H1 (cell line): ENCODE data around the gene APOOL. TPM values are rescaled to one million over a fixed set of nuclear protein-coding genes. Genes with fewer than 3 reads are reported as not detected.

Source experiments
- CTCF ChIA-PET: fragments of 300-600 bp; sonication (Branson Sonifier 250); formaldehyde crosslinking; loops from one replicate; lab custom pipeline; 2021; ENCODE audit not compliant: partially characterized antibody; lab: Charles Lee
- POLR2A ChIA-PET: fragments of 300-600 bp; sonication (Branson Sonifier 250); formaldehyde crosslinking; loops from one replicate; lab custom pipeline; 2021; ENCODE audit warnings: inconsistent platforms; ENCODE audit not compliant: partially characterized antibody; lab: Charles Lee
- DNase-seq, 2 experiments: peaks; one replicate each; pipeline versions ENCODE4 v3.0.0 to v3.0.0-alpha.2; 2010 to 2022; ENCODE audit warnings: low spot score in 2 of 2, low read depth in 1 of 2, mixed read lengths in 1 of 2
- FAIRE-seq: peaks from 2 replicates; lab custom pipeline; 2011; peaks lifted over from hg19 to GRCh38; lab: Jason Lieb, UNC
- H2AFZ ChIP-seq: 2 replicates; pipeline ENCODE4 v1.8.1; 2012; ENCODE audit warnings: low read length, inconsistent platforms
- H2AK5ac ChIP-seq: 2 replicates; pipeline ENCODE4 v1.6.1; 2013; ENCODE audit warnings: low read depth, low read length
- H2BK120ac ChIP-seq: replicated peaks from 2 replicates; pipeline ENCODE3; 2013; ENCODE audit warnings: low read depth, low read length, inconsistent platforms
- H2BK12ac ChIP-seq: 2 replicates; pipeline ENCODE4 v1.6.1; 2013; ENCODE audit warnings: low read depth, low read length
- H2BK15ac ChIP-seq: 2 replicates; pipeline ENCODE4 v1.6.1; 2013; ENCODE audit warnings: low read length
- H2BK20ac ChIP-seq: 2 replicates; pipeline ENCODE4 v1.6.1; 2013; ENCODE audit warnings: low read length
- H2BK5ac ChIP-seq: 2 replicates; pipeline ENCODE4 v1.6.1; 2013; ENCODE audit warnings: low read depth, low read length
- H3K14ac ChIP-seq: 2 replicates; pipeline ENCODE4 v1.6.1; 2013; ENCODE audit warnings: inconsistent platforms; ENCODE audit not compliant: insufficient read length
- H3K18ac ChIP-seq: 2 replicates; pipeline ENCODE4 v1.6.1; 2013; ENCODE audit warnings: low read length; ENCODE audit errors: extremely low read depth
- H3K23ac ChIP-seq: 2 replicates; pipeline ENCODE4 v1.6.1; 2013; ENCODE audit warnings: inconsistent platforms; ENCODE audit not compliant: insufficient read length
- H3K23me2 ChIP-seq: 2 replicates; pipeline ENCODE4 v1.6.1; 2013; ENCODE audit warnings: low read depth, low read length
- H3K27ac ChIP-seq: 2 replicates; pipeline ENCODE4 v1.6.1; 2011; ENCODE audit warnings: low read depth, low read length, inconsistent platforms
- H3K27me3 ChIP-seq, 4 experiments: replicated peaks in 1 of 4; 1 replicate in 1 of 4; 2 replicates in 3 of 4; pipeline versions ENCODE4 v1.6.1 to v1.8.1; 2011 to 2013; ENCODE audit warnings: low read length in 3 of 4, mild to moderate bottlenecking in 3 of 4, inconsistent platforms in 2 of 4, mixed read lengths in 2 of 4, moderate library complexity in 1 of 4; ENCODE audit not compliant: control insufficient read depth in 3 of 4, insufficient read depth in 3 of 4; ENCODE audit errors: extremely low read depth in 1 of 4
- H3K36me3 ChIP-seq, 4 experiments: 2 replicates each; pipeline versions ENCODE4 v1.6.1 to v1.8.1; 2011 to 2013; ENCODE audit warnings: mild to moderate bottlenecking in 4 of 4, low read length in 3 of 4, moderate library complexity in 2 of 4, control low read depth in 1 of 4, inconsistent platforms in 1 of 4; ENCODE audit not compliant: insufficient read depth in 4 of 4, control insufficient read depth in 2 of 4
- H3K4ac ChIP-seq: replicated peaks from 2 replicates; pipeline ENCODE3; 2013; ENCODE audit warnings: low read length, low read depth, mixed read lengths, inconsistent platforms; ENCODE audit not compliant: insufficient read length
- H3K4me1 ChIP-seq, 4 experiments: replicated peaks in 1 of 4; 1 replicate in 1 of 4; 2 replicates in 3 of 4; pipeline versions ENCODE4 v1.6.1 to v1.8.1; 2011 to 2013; ENCODE audit warnings: low read length in 3 of 4, inconsistent platforms in 2 of 4, mixed read lengths in 1 of 4; ENCODE audit not compliant: insufficient read depth in 4 of 4, control insufficient read depth in 3 of 4
- H3K4me2 ChIP-seq, 2 experiments: 2 replicates each; pipeline versions ENCODE4 v1.6.1 to v1.8.1; 2011 to 2013; ENCODE audit warnings: low read depth in 2 of 2, low read length in 2 of 2, control low read depth in 1 of 2, inconsistent platforms in 1 of 2, mild to moderate bottlenecking in 1 of 2; ENCODE audit not compliant: insufficient read depth in 1 of 2
- H3K4me3 ChIP-seq, 4 experiments: fragments of 200-600, 300-600 bp in 1 of 4; sonication (generic), shearing (Covaris generic), sonication (Bioruptor Twin) in 1 of 4; 2 replicates each; pipeline versions ENCODE4 v1.5.1 to v1.8.1; 2011 to 2016; ENCODE audit warnings: low read length in 4 of 4, low read depth in 3 of 4, control low read depth in 2 of 4, inconsistent platforms in 2 of 4, mild to moderate bottlenecking in 2 of 4, mixed read lengths in 1 of 4, moderate library complexity in 1 of 4; ENCODE audit not compliant: insufficient read depth in 2 of 4; ENCODE audit errors: extremely low read depth in 1 of 4
- H3K56ac ChIP-seq: replicated peaks from 2 replicates; pipeline ENCODE3; 2013; ENCODE audit warnings: low read depth, mild to moderate bottlenecking, mixed read lengths, low read length, inconsistent platforms; ENCODE audit not compliant: insufficient read length
- H3K79me1 ChIP-seq: 2 replicates; pipeline ENCODE4 v1.6.1; 2013; ENCODE audit warnings: low read depth, low read length, control low read depth
- H3K79me2 ChIP-seq, 2 experiments: 2 replicates each; pipeline versions ENCODE4 v1.6.1 to v1.8.1; 2012 to 2013; ENCODE audit warnings: low read length in 2 of 2, mild to moderate bottlenecking in 2 of 2, inconsistent platforms in 1 of 2; ENCODE audit not compliant: insufficient read depth in 2 of 2, control insufficient read depth in 1 of 2
- H3K9ac ChIP-seq, 4 experiments: replicated peaks in 1 of 4; 1 replicate in 1 of 4; 2 replicates in 3 of 4; pipeline versions ENCODE4 v1.6.1 to v1.8.1; 2011 to 2013; ENCODE audit warnings: low read depth in 3 of 4, low read length in 3 of 4, control low read depth in 2 of 4, mild to moderate bottlenecking in 2 of 4, moderate library complexity in 2 of 4, inconsistent platforms in 1 of 4; ENCODE audit errors: extremely low read depth in 1 of 4
- H3K9me3 ChIP-seq, 2 experiments: 2 replicates each; pipeline versions ENCODE4 v1.6.1 to v1.8.1; 2012 to 2013; ENCODE audit warnings: mild to moderate bottlenecking in 2 of 2, moderate library complexity in 2 of 2, control low read depth in 1 of 2, inconsistent platforms in 1 of 2, low read depth in 1 of 2, low read length in 1 of 2, mixed read lengths in 1 of 2; ENCODE audit not compliant: insufficient read depth in 2 of 2
- H4K20me1 ChIP-seq, 2 experiments: replicated peaks in 1 of 2; 2 replicates each; pipeline versions ENCODE3 to v1.8.1; 2011 to 2013; ENCODE audit warnings: inconsistent platforms in 2 of 2, low read length in 2 of 2, mild to moderate bottlenecking in 1 of 2; ENCODE audit not compliant: insufficient read depth in 2 of 2, control insufficient read depth in 1 of 2
- H4K5ac ChIP-seq: 2 replicates; pipeline ENCODE4 v1.6.1; 2013; ENCODE audit warnings: low read length, low read depth, mixed read lengths, inconsistent platforms; ENCODE audit not compliant: insufficient read length
- H4K8ac ChIP-seq: 2 replicates; pipeline ENCODE4 v1.8.0; 2013; ENCODE audit warnings: mild to moderate bottlenecking, moderate library complexity, low read length, inconsistent platforms; ENCODE audit not compliant: insufficient read depth; ENCODE audit errors: extremely low read depth
- H4K91ac ChIP-seq: replicated peaks from 2 replicates; pipeline ENCODE3; 2013; ENCODE audit warnings: low read length, mixed read lengths, inconsistent platforms; ENCODE audit not compliant: insufficient read length
- HDAC6 ChIP-seq: IDR thresholded peaks from one replicate; pipeline ENCODE4 v1.7.1; 2012; ENCODE audit warnings: low read depth, mild to moderate bottlenecking, inconsistent platforms, low read length, moderate library complexity
- WGBS, 2 experiments: shearing (Covaris generic) in 1 of 2; methylation state at CpG; one replicate each; pipeline versions ENCODE4 v1.1.6 to v1.1.7; 2013 to 2015; ENCODE audit warnings: low lambda C conversion rate in 2 of 2, mixed read lengths in 2 of 2, inconsistent platforms in 1 of 2, low coverage in 1 of 2, missing lambda C conversion rate in 1 of 2; ENCODE audit not compliant: insufficient replicate concordance in 2 of 2, insufficient coverage in 1 of 2, insufficient read length in 1 of 2; ENCODE audit errors: extremely low coverage in 1 of 2, missing lambda C conversion rate in 1 of 2; 5-methylcytosine and 5-hydroxymethylcytosine counted together
- polyA plus RNA-seq, 7 experiments: library from polyadenylated mRNA; depleted of rRNA in 3 of 7; stranded (reverse) in 5 of 7; unstranded in 2 of 7; fragments of >200 nt in 5 of 7; fragments of 200-250 nt in 2 of 7; gene quantifications; 1 replicate in 5 of 7; 2 replicates in 1 of 7; 4 replicates in 1 of 7; pipeline versions ENCODE4 v1.2.1 to v1.2.3, GENCODE V29; 2011 to 2013; ENCODE audit warnings: missing spikeins in 2 of 7, mixed read lengths in 2 of 7
- total RNA-seq: library from RNA; stranded (reverse); fragmentation: NEBNext Ultra II Directional; extraction: Animal tissue kit (Norgen Biotek cat#: 25700); gene quantifications from 2 replicates; pipeline ENCODE4 v1.2.1, GENCODE V29; 2021

Gene APOOL
- total and polyA plus RNA-seq, 2 of the 8 experiments (the other 6 are each of a cell fraction or from before 2014, with no cell fraction given), result 2.4 to 8.1 TPM

DNA sequence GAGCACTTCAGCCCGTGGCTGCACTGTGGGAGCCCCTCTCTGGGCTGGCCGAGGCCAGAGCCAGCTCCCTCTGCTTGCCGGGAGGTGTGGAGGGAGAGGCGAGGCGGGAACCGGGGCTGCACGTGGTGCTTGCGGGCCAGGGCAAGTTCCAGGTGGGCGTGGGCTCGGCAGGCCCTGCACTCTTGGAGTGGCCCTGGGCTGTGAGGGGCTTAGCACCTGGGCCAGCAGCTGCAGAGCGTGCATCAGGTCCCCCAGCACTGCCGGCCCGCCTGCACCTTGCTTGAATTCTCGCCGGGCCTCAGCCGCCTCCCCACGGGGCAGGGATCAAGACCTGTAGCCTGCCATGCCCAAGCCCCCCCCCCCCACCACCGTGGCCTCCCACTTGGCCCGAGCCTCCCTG, 28.9 kb upstream of the APOOL start:
- FAIRE-seq (no peak), DNase-seq (no peak)
- Histone ChIP-seq H4K5ac (no peak overlapping the region), H4K20me1 (no peaks in the 10 kb centered on the region), H3K4me2 (no peak overlapping the region), H3K23ac (no peak overlapping the region), H3K4me1 (no peaks in the 10 kb centered on the region), H3K9ac (no peak overlapping the region), H3K4me3 (no peak overlapping the region), H3K18ac (no peak overlapping the region), H2AK5ac (no peak overlapping the region), H2BK15ac (no peak overlapping the region), H3K56ac (no peak overlapping the region), H4K8ac (no peak overlapping the region), H3K27ac (no peak overlapping the region), H2BK20ac (no peak overlapping the region), H2AFZ (no peak overlapping the region), H3K79me2 (no peaks in the 10 kb centered on the region), H2BK5ac (no peak overlapping the region), H2BK12ac (no peak overlapping the region), H3K23me2 (no peaks in the 10 kb centered on the region), H3K36me3 (no peaks in the 10 kb centered on the region), H2BK120ac (no peak overlapping the region), H3K27me3 (no peaks in the 10 kb centered on the region), H4K91ac (no peak overlapping the region), H3K9me3 (peaks cover 0 to 13% of the 10 kb centered on the region in 2 experiments; a peak in 2 of 4 replicates), H3K4ac (no peak overlapping the region), H3K79me1 (no peaks in the 10 kb centered on the region), H3K14ac (no peak overlapping the region)
- WGBS, 2 experiments, result 95% methylated on average over 7 of the region's 19 CpGs; no CpG with 5 or more reads in 1 of the 2 experiments
- ChIA-PET CTCF (no interaction called here), POLR2A (no interaction called here)
- no peak for TF ChIP-seq HDAC6
